ENCODE measurements around the gene SPEF2.

DNA sequence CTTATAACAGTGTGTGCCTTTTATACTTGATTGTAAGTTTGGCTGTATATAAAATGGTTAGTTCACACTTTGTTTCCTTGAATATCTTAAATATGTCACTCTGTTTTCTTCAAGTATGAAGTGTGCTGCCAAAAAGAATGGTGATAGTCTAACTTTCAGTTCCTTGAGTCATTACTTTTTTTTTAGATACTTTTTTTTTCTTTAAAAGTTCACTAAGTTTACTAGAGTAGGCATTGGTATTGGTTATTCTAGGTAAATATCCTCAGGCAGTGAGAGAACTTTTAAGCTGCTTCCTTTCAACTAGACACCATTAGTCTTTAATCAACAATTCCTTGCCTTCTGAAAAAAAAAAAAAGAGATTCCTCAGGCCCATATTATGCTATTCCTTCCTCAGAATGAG lies 41.9 kb downstream of the SPEF2 start:
- TF ChIP-seq POLR2AphosphoS5 (IDR thresholded peaks at IDR 0.05; ENCODE audit: low read depth, low read length) (no peak), POLR2A (IDR thresholded peaks at IDR 0.05; ENCODE audit: low read depth, low read length) (no peak), TAF1 (IDR thresholded peaks at IDR 0.05; ENCODE audit: low read depth, low read length) (no peak), SPI1 (IDR thresholded peaks at IDR 0.05; ENCODE audit: low read depth, low read length) (no peak), PAX5 (IDR thresholded peaks at IDR 0.05; ENCODE audit: insufficient read depth, low read length, severe bottlenecking) (no peak), POU2F2 (IDR thresholded peaks at IDR 0.05; ENCODE audit: low read depth, low read length) (no peak)

Measured in GM12891 (cell line).